Gastroesophageal sphincter (tissue), 3 donors: ENCODE results near the gene REPS1.

Experiments used
- POLR2A ChIP-seq, 2 donors: fragments of 450-650 bp; IDR thresholded peaks; one replicate each; pipeline ENCODE4 v1.6.1; 2017; ENCODE audit warnings: antibody characterized with exemption in 2 of 2, mild to moderate bottlenecking in 2 of 2, moderate library complexity in 1 of 2
- TF ChIP-seq, protein P1 (sequence below), 4 experiments: fragments of 200-600 bp in 2 of 4; fragments of 450-650 bp in 2 of 4; sonication (generic) in 1 of 4; IDR thresholded peaks; one replicate each; pipeline ENCODE4 v1.5.1; 2017 to 2019; ENCODE audit warnings: antibody characterized with exemption in 4 of 4, mild to moderate bottlenecking in 2 of 4, moderate library complexity in 2 of 4

DNA sequence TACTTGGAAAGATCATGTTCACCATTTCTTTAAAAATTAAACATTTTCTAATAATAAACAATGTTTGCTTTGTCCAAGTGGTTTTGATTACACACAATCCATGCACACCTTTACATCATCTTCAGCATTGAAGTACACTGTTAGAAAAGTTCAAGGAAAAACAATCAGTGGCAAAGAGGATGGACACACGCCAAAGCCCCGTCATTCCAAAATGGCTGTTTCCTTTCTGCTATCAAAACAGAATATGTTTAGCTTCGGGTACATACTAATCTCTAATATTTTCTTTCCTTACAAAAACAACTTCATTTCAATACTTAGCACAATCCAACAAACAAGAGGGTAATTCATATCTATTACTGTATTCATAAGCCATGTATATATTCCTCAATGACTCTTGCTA, 24.5 kb downstream of the REPS1 start:
- TF ChIP-seq, protein P1, sequence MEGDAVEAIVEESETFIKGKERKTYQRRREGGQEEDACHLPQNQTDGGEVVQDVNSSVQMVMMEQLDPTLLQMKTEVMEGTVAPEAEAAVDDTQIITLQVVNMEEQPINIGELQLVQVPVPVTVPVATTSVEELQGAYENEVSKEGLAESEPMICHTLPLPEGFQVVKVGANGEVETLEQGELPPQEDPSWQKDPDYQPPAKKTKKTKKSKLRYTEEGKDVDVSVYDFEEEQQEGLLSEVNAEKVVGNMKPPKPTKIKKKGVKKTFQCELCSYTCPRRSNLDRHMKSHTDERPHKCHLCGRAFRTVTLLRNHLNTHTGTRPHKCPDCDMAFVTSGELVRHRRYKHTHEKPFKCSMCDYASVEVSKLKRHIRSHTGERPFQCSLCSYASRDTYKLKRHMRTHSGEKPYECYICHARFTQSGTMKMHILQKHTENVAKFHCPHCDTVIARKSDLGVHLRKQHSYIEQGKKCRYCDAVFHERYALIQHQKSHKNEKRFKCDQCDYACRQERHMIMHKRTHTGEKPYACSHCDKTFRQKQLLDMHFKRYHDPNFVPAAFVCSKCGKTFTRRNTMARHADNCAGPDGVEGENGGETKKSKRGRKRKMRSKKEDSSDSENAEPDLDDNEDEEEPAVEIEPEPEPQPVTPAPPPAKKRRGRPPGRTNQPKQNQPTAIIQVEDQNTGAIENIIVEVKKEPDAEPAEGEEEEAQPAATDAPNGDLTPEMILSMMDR (IDR thresholded peaks at IDR 0.05) = no peak
- TF ChIP-seq POLR2A (IDR thresholded peaks at IDR 0.05) = no peak
